Vagina (tissue), 2 donors: Measurements from ENCODE around the gene ANGPT4.

ENCODE experiments used
- POLR2A ChIP-seq, 2 donors: fragments of 450-650 bp; IDR thresholded peaks; one replicate each; pipeline ENCODE4 v1.6.1; 2017; ENCODE audit warnings: antibody characterized with exemption in 2 of 2, mild to moderate bottlenecking in 2 of 2, moderate library complexity in 2 of 2
- POLR2AphosphoS5 ChIP-seq, 2 donors: sonication (generic); formaldehyde crosslinking; IDR thresholded peaks; one replicate each; pipeline ENCODE4 v1.9.0; 2017; ENCODE audit warnings: antibody characterized with exemption in 2 of 2, mild to moderate bottlenecking in 2 of 2, low read depth in 1 of 2; ENCODE audit not compliant: insufficient read depth in 1 of 2
- TF ChIP-seq, protein P1 (sequence below), 3 experiments: fragments of 450-650 bp in 2 of 3; fragments of 200-600 bp in 1 of 3; sonication (generic) in 1 of 3; IDR thresholded peaks; one replicate each; pipeline ENCODE4 v1.5.1; 2017 to 2019; ENCODE audit warnings: antibody characterized with exemption in 3 of 3, mild to moderate bottlenecking in 2 of 3, moderate library complexity in 2 of 3

- TF ChIP-seq, protein P1, sequence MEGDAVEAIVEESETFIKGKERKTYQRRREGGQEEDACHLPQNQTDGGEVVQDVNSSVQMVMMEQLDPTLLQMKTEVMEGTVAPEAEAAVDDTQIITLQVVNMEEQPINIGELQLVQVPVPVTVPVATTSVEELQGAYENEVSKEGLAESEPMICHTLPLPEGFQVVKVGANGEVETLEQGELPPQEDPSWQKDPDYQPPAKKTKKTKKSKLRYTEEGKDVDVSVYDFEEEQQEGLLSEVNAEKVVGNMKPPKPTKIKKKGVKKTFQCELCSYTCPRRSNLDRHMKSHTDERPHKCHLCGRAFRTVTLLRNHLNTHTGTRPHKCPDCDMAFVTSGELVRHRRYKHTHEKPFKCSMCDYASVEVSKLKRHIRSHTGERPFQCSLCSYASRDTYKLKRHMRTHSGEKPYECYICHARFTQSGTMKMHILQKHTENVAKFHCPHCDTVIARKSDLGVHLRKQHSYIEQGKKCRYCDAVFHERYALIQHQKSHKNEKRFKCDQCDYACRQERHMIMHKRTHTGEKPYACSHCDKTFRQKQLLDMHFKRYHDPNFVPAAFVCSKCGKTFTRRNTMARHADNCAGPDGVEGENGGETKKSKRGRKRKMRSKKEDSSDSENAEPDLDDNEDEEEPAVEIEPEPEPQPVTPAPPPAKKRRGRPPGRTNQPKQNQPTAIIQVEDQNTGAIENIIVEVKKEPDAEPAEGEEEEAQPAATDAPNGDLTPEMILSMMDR (IDR thresholded peaks at IDR 0.05) = no peak
- TF ChIP-seq POLR2A (IDR thresholded peaks at IDR 0.05) (no peak), POLR2AphosphoS5 (IDR thresholded peaks at IDR 0.05; ENCODE audit: insufficient read depth in 1 of 2, low read depth in 1 of 2) (no peak)
Observed at GRCh38 chr20:859751-860231, 56.3 kb downstream of the ANGPT4 start.
